Right renal cortex interstitium (tissue), 3 donors: ENCODE measurements around the gene LRRC8A. TPM values are rescaled to one million over a fixed set of nuclear protein-coding genes. Genes with fewer than 3 reads are reported as not detected.
"Not testable (repeated sequence)": the region's sequence is repeated elsewhere in the genome, so short reads cannot be mapped to it uniquely, and the experiment has no call there.

Experiments
- DNase-seq, 3 donors: peaks; one replicate each; pipeline ENCODE4 v3.0.0-alpha.2; 2013; ENCODE audit warnings: low read depth in 3 of 3, low spot score in 2 of 3
- polyA plus RNA-seq, 3 donors: library from polyadenylated mRNA; unstranded; fragments of 120-200 nt; gene quantifications; one replicate each; pipeline ENCODE4 v1.2.1, GENCODE V29; 2013; ENCODE audit not compliant: insufficient read length in 3 of 3

Gene LRRC8A
- polyA plus RNA-seq, 3 donors, result 27.2 to 31.1 (median 28.2) TPM

DNA sequence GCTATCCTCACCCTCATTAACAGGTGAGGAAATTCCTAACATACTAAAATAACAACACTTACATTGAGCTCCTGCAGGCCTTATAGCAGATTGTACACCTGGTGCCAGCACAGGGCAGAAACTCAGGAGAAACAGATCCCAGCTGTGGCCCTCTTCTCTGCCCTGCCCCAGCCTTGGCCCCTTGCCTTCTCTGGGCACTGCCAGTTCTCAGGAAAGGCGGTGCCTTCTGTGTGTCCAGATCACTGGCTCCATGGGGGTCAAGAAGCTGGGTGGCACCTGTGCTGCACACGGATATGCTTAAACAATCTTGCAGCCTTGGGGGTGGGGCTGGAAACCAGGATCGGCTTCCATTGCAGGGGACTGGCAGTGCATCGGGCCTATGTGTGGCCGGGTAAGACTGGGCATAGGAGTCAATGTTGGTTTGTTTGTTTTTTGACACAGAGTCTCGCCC lies 19.5 kb upstream of the LRRC8A start:
- no peak for DNase-seq

DNA sequence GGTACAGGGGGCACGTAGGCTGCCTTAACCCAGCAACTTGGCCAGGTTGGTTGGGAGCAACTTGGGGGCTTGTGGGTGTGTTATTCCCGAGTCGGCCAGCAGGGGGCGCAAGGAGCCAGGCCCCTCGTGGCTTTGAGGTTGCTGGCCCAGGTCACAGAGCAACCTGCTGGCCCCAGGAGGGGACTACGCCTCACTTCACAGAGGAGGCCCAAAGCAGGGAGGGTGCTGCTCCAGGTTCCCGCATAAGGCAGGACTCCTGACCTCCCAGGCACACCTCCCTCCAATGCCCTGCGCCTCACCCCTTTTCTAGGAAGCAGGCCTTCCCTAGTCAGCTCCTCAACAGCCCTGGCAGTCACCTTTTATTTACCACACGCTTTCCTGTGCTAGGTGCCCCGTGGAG lies 18.3 kb upstream of the LRRC8A start:
- DNase-seq, result no peak

- no peak for DNase-seq
Observed at GRCh38 chr9:128870128-128870940, 11.6 kb upstream of the LRRC8A start.

DNA sequence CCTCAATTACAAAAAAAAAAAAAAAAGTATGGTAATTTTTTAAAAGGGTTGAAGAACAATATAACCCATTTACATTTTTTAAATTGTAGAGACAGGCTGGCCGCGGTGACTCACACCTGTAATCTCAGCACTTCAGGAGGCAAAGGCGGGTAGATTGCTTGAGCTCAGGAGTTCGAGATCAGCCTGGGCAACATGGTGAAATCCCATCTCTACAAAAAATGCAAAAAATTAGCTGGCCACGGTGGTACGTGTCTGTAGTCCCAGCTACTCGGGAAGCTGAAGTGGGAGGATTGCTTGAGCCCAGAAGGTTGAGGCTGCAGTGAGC lies 11.0 kb upstream of the LRRC8A start:
- not testable (repeated sequence) for DNase-seq

DNA sequence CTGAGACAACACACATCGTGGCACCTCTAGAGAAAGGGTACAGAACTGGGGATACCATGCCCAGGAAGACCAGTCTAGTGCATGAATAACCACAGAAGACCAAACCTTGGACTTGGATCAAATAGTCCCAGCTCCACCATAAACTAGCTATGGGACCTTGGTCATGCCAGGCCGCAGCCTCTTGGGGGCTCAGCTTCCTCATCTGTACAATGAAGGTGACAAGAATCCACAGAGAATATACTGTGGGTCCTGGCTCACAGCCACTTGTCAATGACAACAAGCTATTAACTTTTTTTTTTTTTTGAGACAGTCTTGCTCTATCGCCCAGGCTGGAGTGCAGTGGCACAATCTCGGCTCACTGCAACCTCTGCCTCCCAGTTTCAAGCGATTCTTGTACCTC lies 4.1 kb upstream of the LRRC8A start:
- no peak for DNase-seq

DNA sequence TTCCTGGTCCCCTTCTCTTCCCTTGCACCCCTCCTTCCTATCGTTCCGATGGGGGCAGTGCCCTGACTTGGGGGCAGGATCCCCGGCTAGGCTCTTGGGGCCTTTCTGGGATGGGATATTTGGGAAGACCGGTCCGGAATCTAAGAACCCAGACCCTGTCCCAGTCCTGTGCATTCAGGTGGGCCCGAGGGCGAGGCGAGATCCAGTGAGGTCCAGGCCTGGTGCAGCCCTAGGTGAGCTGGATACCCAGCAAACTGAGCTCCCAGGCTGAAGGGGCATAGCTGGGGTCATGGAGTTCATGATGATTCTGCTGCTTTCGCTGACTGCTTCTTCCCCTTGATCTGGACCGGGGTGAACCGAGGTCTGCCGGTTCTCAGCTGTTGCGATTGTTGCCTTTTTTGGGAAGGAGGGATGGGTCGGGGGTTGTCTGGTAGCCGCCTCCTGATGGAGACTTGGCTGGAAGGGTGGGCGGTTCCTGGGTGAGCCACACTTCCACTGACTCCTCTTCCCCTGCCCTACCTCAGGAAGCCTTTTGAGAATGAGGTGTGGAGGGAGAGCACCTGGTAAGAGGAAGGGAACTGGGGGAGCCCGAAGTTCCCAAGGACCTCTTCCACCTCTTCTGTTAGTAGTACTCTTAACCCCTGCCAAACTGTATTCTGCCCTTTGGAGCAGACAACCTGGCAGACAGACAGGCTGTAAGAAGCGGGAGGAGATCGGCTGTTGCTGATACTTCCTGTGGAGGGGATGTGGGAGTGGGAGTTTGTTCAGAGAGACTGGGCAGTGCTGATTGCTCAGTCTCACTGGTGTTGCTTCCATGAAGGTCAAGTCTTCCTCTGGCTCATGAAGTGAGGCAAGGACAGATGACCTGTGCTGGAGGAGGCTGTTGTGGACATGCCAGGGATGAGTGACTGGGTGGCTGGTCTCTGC lies 1.0 kb downstream of the LRRC8A start:
- DNase-seq, result no peak

- no peak for DNase-seq
Observed at GRCh38 chr9:128884164-128884563, 2.2 kb downstream of the LRRC8A start.

GRCh38 chr9:128885376-128885775 lies 3.4 kb downstream of the LRRC8A start:
- no peak for DNase-seq

DNA sequence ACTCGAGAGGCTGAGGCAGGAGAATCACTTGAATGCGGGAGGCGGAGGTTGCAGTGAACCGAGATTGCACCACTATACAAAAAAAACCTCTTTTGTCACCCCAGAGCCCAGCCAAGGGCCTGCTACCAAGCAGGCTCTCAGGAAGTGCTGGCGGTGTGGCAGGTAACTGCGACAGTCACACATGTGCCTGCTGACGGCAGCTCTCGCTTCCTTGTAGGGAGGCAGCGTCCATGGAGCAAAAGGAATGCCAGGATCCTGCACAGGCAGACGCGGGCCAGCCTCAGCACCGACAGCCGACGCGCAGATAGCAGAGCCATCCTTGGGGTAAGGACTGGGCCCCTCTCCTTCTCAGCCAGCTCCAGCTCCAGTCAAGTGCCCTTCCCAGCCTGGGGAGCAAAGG lies 3.9 kb downstream of the LRRC8A start:
- no peak for DNase-seq

DNA sequence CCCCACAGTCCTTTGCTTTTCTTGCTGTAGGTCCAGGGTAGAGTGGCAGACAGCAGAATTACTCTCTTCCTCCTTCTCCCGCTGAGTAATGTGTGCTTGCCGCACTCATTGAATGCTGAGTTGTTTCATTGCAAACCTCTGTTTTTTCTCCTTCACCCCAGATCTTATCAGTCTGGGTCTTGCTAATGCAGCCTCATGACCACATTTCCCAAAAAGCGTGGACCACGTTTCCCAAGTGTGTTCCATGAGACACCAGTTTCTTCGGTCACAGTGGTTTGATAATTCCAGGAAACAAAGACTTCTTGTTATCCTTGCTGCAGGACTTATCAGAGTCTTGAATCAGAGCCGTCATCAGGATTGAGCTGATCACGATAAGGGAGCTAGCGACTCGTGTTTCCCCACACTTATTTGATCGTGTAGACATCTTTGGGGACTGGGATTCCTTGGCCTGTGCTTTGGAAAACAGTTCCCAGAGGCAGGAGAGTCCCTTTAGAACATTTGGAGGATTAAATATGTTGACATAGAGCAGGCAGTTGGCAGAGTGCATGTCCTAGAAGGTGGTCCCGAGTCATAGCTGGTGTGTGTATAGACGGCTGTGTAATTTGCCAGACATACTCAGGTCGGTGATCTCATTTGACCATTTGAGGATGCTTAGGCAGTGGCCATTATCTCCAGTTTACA lies 4.4 kb downstream of the LRRC8A start:
- no peak for DNase-seq

DNA sequence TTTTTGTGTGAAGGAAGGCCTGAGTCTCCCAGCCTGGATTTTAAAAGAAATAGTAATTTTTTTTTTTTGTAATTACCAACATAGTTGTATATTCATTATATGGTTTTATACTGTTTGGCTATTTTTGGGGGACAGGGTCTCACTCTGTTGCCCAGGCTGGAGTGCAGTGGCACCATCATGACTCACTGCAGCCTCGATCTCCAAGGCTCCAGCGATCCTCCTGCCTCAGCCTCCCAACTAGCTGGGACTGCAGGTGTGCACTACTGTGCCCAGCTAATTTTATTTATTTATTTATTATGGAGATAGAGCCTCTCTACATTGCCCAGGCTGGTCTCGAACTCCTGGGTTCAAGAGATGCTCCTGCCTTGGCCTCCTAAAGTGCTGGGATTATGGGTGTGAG lies 5.1 kb downstream of the LRRC8A start:
- DNase-seq, result no peak

GRCh38 chr9:128887914-128888350 lies 6.0 kb downstream of the LRRC8A start:
- no peak for DNase-seq

GRCh38 chr9:128891321-128892220 lies 9.6 kb downstream of the LRRC8A start:
- no peak for DNase-seq

DNA sequence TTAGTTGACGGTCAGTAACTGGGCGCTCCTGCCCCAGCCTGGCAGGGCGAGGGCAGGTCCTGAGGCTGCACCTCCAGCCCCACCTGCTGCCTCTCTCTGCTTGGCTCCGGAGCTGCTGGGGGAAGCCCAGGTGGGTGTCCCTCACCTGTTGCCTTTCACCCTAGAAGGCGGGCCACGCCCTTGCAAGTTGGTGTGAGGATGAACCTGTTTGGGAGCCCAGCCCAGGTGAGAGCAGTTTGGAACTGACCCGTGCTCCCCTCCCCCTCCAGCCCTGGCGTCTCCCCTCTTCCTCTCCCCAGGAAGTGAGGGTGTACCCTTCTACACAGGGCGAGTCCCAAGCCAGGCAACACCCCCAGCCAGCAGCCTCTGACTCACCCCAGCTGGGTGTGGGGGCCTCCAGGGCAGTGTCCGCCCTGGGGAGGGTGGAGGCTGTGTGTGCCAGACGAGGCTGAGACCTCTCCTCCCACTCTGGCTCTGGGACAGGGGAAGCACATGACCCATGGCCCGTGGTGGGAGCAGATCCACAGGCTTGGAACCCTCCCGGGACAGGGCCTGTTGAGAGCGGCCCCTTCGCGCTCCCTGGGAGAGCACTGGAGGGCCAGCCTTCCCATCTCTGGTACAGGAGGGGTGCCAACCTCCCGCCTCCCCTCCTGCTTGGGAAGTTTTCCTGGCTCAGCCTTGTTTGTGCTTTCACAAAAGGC lies 10.4 kb downstream of the LRRC8A start:
- DNase-seq, result no peak

GRCh38 chr9:128893354-128893753 lies 11.4 kb downstream of the LRRC8A start:
- no peak for DNase-seq

GRCh38 chr9:128894764-128895163 lies 12.8 kb downstream of the LRRC8A start:
- DNase-seq, result no peak

DNA sequence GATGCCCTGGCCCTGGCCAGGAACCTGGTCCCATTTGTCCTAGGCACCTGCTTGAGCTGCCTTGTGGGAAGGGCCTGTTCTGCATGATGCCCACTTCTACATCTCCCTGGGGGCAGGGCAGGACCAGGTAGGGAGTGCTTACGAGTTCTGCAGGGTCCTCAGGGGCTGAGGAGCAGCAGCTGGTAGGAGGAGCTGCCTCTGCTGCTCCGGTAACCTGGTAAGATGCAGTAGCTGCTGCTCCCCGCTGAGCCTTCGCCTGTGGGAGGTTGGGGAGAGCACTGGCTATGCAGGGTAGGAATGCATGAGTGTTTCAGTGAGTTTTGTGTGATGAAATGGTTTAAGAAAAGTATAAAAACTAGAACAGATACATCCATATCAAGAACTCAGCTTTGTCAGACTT lies 13.6 kb downstream of the LRRC8A start:
- DNase-seq, result no peak

DNA sequence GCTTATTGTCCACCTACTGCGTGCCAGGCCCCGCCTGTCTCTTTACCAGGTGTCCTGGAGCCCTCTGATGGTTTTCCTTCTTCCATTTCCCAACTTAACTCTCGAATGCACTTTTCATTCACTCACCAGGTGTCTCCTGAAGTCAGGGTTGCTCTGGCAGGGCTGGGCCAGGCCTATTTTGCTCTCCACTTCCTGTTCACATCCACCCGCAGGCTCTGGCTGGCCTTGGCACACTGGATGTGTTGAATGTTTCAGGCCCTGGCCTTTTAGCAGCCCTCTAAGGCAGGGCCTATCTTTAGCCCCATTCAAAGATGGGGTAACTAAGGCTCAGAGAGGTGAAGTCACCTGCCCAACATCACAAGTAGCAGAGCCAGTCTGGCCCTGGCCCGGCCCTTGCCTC lies 16.4 kb downstream of the LRRC8A start:
- no peak for DNase-seq

DNA sequence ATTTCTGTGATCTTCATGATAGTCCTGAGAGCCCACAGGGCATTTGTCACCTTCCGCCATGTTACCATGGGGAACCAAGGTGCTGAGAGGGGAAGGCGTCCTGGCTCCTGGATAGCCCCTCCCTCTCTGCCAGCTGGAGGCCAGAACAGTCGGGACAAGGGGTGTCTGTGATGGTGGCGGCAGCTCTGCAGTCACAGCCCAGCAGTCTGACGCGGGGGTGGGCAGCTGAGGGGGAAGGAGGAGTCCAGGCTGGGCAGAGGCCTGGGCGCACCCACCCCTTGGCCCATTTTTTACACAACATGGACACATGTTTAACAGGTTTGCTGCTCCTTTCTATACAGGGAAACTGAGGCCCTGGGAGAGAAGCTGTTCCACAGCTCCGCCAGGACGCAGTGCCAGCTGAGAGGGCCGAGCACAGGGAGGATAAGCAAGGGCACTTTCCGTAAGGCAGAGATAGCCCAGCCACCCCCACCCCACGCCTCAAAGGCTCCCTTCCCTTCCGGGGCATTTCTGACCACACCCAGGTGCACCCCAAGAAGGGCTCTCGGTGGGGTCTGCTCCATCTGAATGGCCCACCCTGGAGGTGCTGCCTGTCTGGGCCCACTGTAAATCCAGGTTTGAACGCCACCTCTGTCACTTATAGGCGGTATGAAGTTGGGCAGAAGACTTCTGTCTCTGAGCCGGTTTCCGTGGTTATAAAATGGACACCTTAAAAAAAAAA lies 17.1 kb downstream of the LRRC8A start:
- no peak for DNase-seq
